ENCODE measurements around the gene MBTD1. TPM values are rescaled to one million over a fixed set of nuclear protein-coding genes. Genes with fewer than 3 reads are reported as not detected.

The MBTD1 gene
- total RNA-seq, 1 donor from 2014 or later, result 69.8 TPM

GRCh38 chr17:51240275-51240674, 19.6 kb downstream of the MBTD1 start:
- no peaks in the 10 kb centered on the region for H3F3A ChIP-seq (ENCODE audit: low read depth)
- Mint-ChIP-seq H3K4me3 (no peak overlapping the region), H3K4me1 (no peaks in the 10 kb centered on the region), H3K9me3 (peaks cover 8% of the 10 kb centered on the region), H3K36me3 (peaks cover 23% of the 10 kb centered on the region), H3K27me3 (ENCODE audit: insufficient read depth, low read depth) (no peaks in the 10 kb centered on the region), H3K27ac (no peak overlapping the region)
- no peak overlapping the region for H3K4me2 ChIP-seq
- no peak for DNase-seq (ENCODE audit: low spot score)
- H3K36me3 ChIP-seq, result no peaks in the 10 kb centered on the region
- H3K27me3 ChIP-seq, result no peaks in the 10 kb centered on the region
- TF ChIP-seq EZH2 (IDR thresholded peaks at IDR 0.05) (no peak), EZH2phosphoT487 (IDR thresholded peaks at IDR 0.05) (no peak), CTCF (IDR thresholded peaks at IDR 0.05) (no peak)
- H3K9ac ChIP-seq, result no peak overlapping the region
- H2AFZ ChIP-seq (replicated peaks), result no peak overlapping the region
- H3K27ac ChIP-seq, result no peak overlapping the region
- peaks cover 85% of the 10 kb centered on the region for H3K79me2 ChIP-seq (ENCODE audit: low read depth)
- H4K20me1 ChIP-seq (ENCODE audit: low read depth), result peaks cover 55% of the 10 kb centered on the region
- no peaks in the 10 kb centered on the region for H3K4me1 ChIP-seq
- H3K9me3 ChIP-seq (ENCODE audit: low read depth), result no peaks in the 10 kb centered on the region
- no peak overlapping the region for H3K4me3 ChIP-seq

GRCh38 chr17:51238255-51238887, 21.5 kb downstream of the MBTD1 start:
- Histone ChIP-seq H3K4me3 (no peak overlapping the region), H3K9ac (no peak overlapping the region), H4K20me1 (ENCODE audit: low read depth) (peaks cover 67% of the 10 kb centered on the region), H3K79me2 (ENCODE audit: low read depth) (peaks cover 97% of the 10 kb centered on the region), H3K4me2 (no peak overlapping the region), H3K27ac (no peak overlapping the region), H3K4me1 (no peaks in the 10 kb centered on the region), H3F3A (ENCODE audit: low read depth) (no peaks in the 10 kb centered on the region), H3K9me3 (ENCODE audit: low read depth) (no peaks in the 10 kb centered on the region), H3K27me3 (no peaks in the 10 kb centered on the region), H3K36me3 (no peaks in the 10 kb centered on the region), H2AFZ (replicated peaks) (no peak overlapping the region)
- Mint-ChIP-seq H3K36me3 (peaks cover 28% of the 10 kb centered on the region), H3K27me3 (ENCODE audit: insufficient read depth, low read depth) (no peaks in the 10 kb centered on the region), H3K27ac (no peak overlapping the region), H3K4me1 (no peaks in the 10 kb centered on the region), H3K4me3 (no peak overlapping the region), H3K9me3 (peaks cover 8% of the 10 kb centered on the region)
- TF ChIP-seq EZH2phosphoT487 (IDR thresholded peaks at IDR 0.05), result no peak
- no peak for DNase-seq (ENCODE audit: low spot score)

GRCh38 chr17:51234162-51234561, 25.7 kb downstream of the MBTD1 start:
- Mint-ChIP-seq H3K27me3 (ENCODE audit: insufficient read depth, low read depth) (no peaks in the 10 kb centered on the region), H3K4me3 (no peak overlapping the region), H3K36me3 (peaks cover 33% of the 10 kb centered on the region), H3K27ac (no peak overlapping the region), H3K9me3 (peaks cover 8% of the 10 kb centered on the region), H3K4me1 (no peaks in the 10 kb centered on the region)
- no peak for DNase-seq (ENCODE audit: low spot score)
- Histone ChIP-seq H3K9ac (no peak overlapping the region), H3K4me1 (no peaks in the 10 kb centered on the region), H3K27me3 (no peaks in the 10 kb centered on the region), H4K20me1 (ENCODE audit: low read depth) (peaks cover 57% of the 10 kb centered on the region), H3K4me2 (no peak overlapping the region), H3K9me3 (ENCODE audit: low read depth) (no peaks in the 10 kb centered on the region), H3K4me3 (no peak overlapping the region), H3F3A (ENCODE audit: low read depth) (no peaks in the 10 kb centered on the region), H3K79me2 (ENCODE audit: low read depth) (peaks cover 100% of the 10 kb centered on the region), H3K36me3 (no peaks in the 10 kb centered on the region), H3K27ac (no peak overlapping the region), H2AFZ (replicated peaks) (no peak overlapping the region)
- TF ChIP-seq CTCF (IDR thresholded peaks at IDR 0.05), result no peak
- no peak for TF ChIP-seq EZH2phosphoT487 (IDR thresholded peaks at IDR 0.05)
- no peak for TF ChIP-seq EZH2 (IDR thresholded peaks at IDR 0.05)

GRCh38 chr17:51231999-51232398, 27.9 kb downstream of the MBTD1 start:
- Histone ChIP-seq H3K36me3 (no peaks in the 10 kb centered on the region), H3F3A (ENCODE audit: low read depth) (no peaks in the 10 kb centered on the region), H3K79me2 (ENCODE audit: low read depth) (peaks cover 99% of the 10 kb centered on the region), H3K4me1 (no peaks in the 10 kb centered on the region), H3K27ac (no peak overlapping the region), H3K27me3 (no peaks in the 10 kb centered on the region), H3K9me3 (ENCODE audit: low read depth) (no peaks in the 10 kb centered on the region), H3K4me2 (no peak overlapping the region), H2AFZ (replicated peaks) (no peak overlapping the region), H4K20me1 (ENCODE audit: low read depth) (peaks cover 44% of the 10 kb centered on the region), H3K4me3 (no peak overlapping the region), H3K9ac (no peak overlapping the region)
- no peaks in the 10 kb centered on the region for H3K27me3 Mint-ChIP-seq (ENCODE audit: insufficient read depth, low read depth)
- no peaks in the 10 kb centered on the region for H3K4me1 Mint-ChIP-seq
- H3K4me3 Mint-ChIP-seq, result no peak overlapping the region
- H3K9me3 Mint-ChIP-seq, result peaks cover 5% of the 10 kb centered on the region
- TF ChIP-seq CTCF (IDR thresholded peaks at IDR 0.05) (no peak), EZH2phosphoT487 (IDR thresholded peaks at IDR 0.05) (no peak), EZH2 (IDR thresholded peaks at IDR 0.05) (no peak)
- no peak overlapping the region for H3K27ac Mint-ChIP-seq
- peaks cover 21% of the 10 kb centered on the region for H3K36me3 Mint-ChIP-seq
- DNase-seq (ENCODE audit: low spot score), result no peak

All from neural progenitor cell (in vitro differentiated cells).